HFF-Myc (cell line): ENCODE data around the gene RNF133.

Source experiments
- DNase-seq: peaks from one replicate; pipeline ENCODE4 v3.0.0-alpha.2; 2011; ENCODE audit warnings: low read depth; ENCODE audit errors: extremely low read depth
- H3K4me3 ChIP-seq: replicated peaks from 2 replicates; pipeline ENCODE4 v1.5.1; 2011; ENCODE audit warnings: low read depth, mild to moderate bottlenecking, control low read depth, low read length
- TF ChIP-seq, protein P1 (sequence below): IDR thresholded peaks from 2 replicates; pipeline ENCODE4 v1.5.1; 2012; ENCODE audit warnings: mild to moderate bottlenecking, low read depth, low read length, control low read depth; ENCODE audit errors: missing control alignments

Gene RNF133, protein sequence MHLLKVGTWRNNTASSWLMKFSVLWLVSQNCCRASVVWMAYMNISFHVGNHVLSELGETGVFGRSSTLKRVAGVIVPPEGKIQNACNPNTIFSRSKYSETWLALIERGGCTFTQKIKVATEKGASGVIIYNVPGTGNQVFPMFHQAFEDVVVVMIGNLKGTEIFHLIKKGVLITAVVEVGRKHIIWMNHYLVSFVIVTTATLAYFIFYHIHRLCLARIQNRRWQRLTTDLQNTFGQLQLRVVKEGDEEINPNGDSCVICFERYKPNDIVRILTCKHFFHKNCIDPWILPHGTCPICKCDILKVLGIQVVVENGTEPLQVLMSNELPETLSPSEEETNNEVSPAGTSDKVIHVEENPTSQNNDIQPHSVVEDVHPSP

GRCh38 chr7:122699017-122699416, at the start of gene RNF133:
TSS of gene RNF133 (minus strand) at chr7:122699117. CDS start at chr7:122698918, 199 bp downstream.
- TF ChIP-seq, protein P1, sequence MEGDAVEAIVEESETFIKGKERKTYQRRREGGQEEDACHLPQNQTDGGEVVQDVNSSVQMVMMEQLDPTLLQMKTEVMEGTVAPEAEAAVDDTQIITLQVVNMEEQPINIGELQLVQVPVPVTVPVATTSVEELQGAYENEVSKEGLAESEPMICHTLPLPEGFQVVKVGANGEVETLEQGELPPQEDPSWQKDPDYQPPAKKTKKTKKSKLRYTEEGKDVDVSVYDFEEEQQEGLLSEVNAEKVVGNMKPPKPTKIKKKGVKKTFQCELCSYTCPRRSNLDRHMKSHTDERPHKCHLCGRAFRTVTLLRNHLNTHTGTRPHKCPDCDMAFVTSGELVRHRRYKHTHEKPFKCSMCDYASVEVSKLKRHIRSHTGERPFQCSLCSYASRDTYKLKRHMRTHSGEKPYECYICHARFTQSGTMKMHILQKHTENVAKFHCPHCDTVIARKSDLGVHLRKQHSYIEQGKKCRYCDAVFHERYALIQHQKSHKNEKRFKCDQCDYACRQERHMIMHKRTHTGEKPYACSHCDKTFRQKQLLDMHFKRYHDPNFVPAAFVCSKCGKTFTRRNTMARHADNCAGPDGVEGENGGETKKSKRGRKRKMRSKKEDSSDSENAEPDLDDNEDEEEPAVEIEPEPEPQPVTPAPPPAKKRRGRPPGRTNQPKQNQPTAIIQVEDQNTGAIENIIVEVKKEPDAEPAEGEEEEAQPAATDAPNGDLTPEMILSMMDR: no peak
- no peak within 1 kb of the TSS for H3K4me3 ChIP-seq
- no peak for DNase-seq

- no peak overlapping the region for H3K4me3 ChIP-seq
- TF ChIP-seq, protein P1: no peak
- DNase-seq: no peak
Observed at GRCh38 chr7:122748195-122748594, 49.3 kb upstream of the RNF133 start.

- DNase-seq: no peak
- TF ChIP-seq, protein P1: no peak
- H3K4me3 ChIP-seq: no peak overlapping the region
Observed at GRCh38 chr7:122746948-122747347, 48.0 kb upstream of the RNF133 start.

GRCh38 chr7:122743211-122743610, 44.3 kb upstream of the RNF133 start:
- TF ChIP-seq, protein P1: no peak
- DNase-seq: no peak
- no peak overlapping the region for H3K4me3 ChIP-seq

- no peak overlapping the region for H3K4me3 ChIP-seq
- TF ChIP-seq, protein P1: no peak
- no peak for DNase-seq
Observed at GRCh38 chr7:122738947-122739346, 40.0 kb upstream of the RNF133 start.

DNA sequence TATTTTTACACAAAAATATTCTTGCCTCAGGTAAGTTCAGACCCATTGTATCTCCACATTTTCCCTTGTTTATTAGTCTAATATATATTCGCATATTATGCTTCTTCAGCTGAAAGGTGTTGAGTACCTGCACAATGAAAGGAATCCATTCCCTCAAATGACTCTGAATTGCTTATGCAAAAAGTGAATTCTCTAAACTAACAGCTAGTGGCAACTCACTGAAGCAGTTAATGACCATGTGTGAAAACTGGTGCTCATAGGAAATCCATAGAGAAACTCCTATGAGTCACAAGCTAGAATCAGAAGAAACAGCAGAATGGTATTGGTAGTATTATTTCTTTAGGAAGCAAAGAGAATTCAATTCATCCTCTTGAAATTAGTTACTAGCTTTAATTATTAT, 37.3 kb upstream of the RNF133 start:
- TF ChIP-seq, protein P1: no peak
- no peak overlapping the region for H3K4me3 ChIP-seq

More for the DNA sequence above, 37.3 kb upstream of the RNF133 start:
- no peak for DNase-seq
